GM23248 (cell line): ENCODE measurements around the gene SLC37A3.

Source experiments
- EZH2 ChIP-seq: fragments of 200-600 bp; sonication (generic); IDR thresholded peaks from 2 replicates; pipeline ENCODE4 v1.6.1; 2018; ENCODE audit warnings: antibody characterized with exemption, mild to moderate bottlenecking; ENCODE audit not compliant: insufficient read depth, poor library complexity, severe bottlenecking
- EZH2phosphoT487 ChIP-seq: fragments of 200-600 bp; sonication (generic); IDR thresholded peaks from 2 replicates; pipeline ENCODE4 v1.6.1; 2018; ENCODE audit warnings: antibody characterized with exemption, moderate library complexity, mild to moderate bottlenecking, low read depth; ENCODE audit not compliant: insufficient read depth

DNA sequence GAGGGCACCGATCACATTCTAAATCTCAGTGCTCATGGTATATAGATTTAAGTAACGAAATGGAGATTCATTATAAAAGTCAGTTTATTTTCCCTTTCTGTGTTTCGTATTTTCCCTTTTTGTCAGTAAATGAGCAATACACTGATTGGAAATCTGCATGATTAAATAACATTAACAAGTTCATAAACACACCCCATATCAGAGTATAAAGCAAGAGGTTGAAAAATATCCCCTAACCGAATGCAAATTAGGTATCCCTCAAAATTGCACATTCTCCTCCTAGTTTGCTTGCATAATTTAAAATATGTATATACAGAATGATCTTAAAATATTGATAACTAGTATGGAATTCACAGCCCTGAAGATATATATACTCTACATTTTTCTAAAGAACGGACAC, 64.6 kb downstream of the SLC37A3 start:
- TF ChIP-seq EZH2phosphoT487, result no peak
- TF ChIP-seq EZH2, result no peak
